Prostate gland (tissue), 2 donors: Measurements from ENCODE around the gene EVI5.

Experiments used
- CTCF ChIP-seq, 4 experiments: fragments of 200-600 bp in 2 of 4; fragments of 450-650 bp in 2 of 4; sonication (generic) in 2 of 4; IDR thresholded peaks; 1 replicate in 3 of 4; 2 replicates in 1 of 4; pipeline ENCODE4 v1.5.1; 2016 to 2019; ENCODE audit warnings: antibody characterized with exemption in 4 of 4, mild to moderate bottlenecking in 2 of 4, moderate library complexity in 2 of 4
- POLR2A ChIP-seq: fragments of 450-650 bp; IDR thresholded peaks from one replicate; pipeline ENCODE4 v1.6.1; 2016; ENCODE audit warnings: antibody characterized with exemption, mild to moderate bottlenecking
- POLR2AphosphoS5 ChIP-seq: sonication (generic); formaldehyde crosslinking; IDR thresholded peaks from one replicate; pipeline ENCODE4 v1.6.1; 2017; ENCODE audit warnings: antibody characterized with exemption

GRCh38 chr1:92754000-92754718 is 30.7 kb downstream of the EVI5 start:
- TF ChIP-seq CTCF (IDR thresholded peaks at IDR 0.05) (no peak), POLR2A (no peak), POLR2AphosphoS5 (no peak)
